ENCODE measurements around the gene GPC3. TPM values are rescaled to one million over a fixed set of nuclear protein-coding genes. Genes with fewer than 3 reads are reported as not detected.

GPC3 gene
- total and polyA plus RNA-seq, 2 donors (not counting 3 experiments of a cell fraction or from before 2014, with no cell fraction given): not detected

- dilution Hi-C loops (cut with MboI; ENCODE audit: extremely low pct_ligation_motif_present, low sequenced_read_pairs): no loop called here
- intact Hi-C loops (cut with micrococcal nuclease): no loop called here
- TF ChIP-seq POLR2A (IDR thresholded peaks at IDR 0.05; ENCODE audit: low read depth, low read length): no peak
- no peak for TF ChIP-seq JUN (IDR thresholded peaks at IDR 0.05; ENCODE audit: borderline replicate concordance, insufficient read depth, insufficient read length, low read depth)
- no peak for TF ChIP-seq GATA2 (IDR thresholded peaks at IDR 0.05; ENCODE audit: insufficient read depth, insufficient read length, low read depth, low read length)
- no peak for TF ChIP-seq EZH2 (IDR thresholded peaks at IDR 0.05; ENCODE audit: borderline replicate concordance, low read depth, low read length, severe bottlenecking)
- no peak for TF ChIP-seq CTCF (IDR thresholded peaks at IDR 0.05; ENCODE audit: extremely low read depth in 1 of 2, insufficient read depth in 1 of 2, low read depth in 1 of 2, low read length in 2 of 2)
- no peak for TF ChIP-seq POLR2AphosphoS5 (IDR thresholded peaks at IDR 0.05; ENCODE audit: insufficient read depth, low read depth, low read length)
- no peak for TF ChIP-seq MAX (IDR thresholded peaks at IDR 0.05; ENCODE audit: insufficient read depth, insufficient read length)
- TF ChIP-seq MYC (IDR thresholded peaks at IDR 0.05; ENCODE audit: low read depth, low read length): no peak
- no peak for TF ChIP-seq FOS (IDR thresholded peaks at IDR 0.05; ENCODE audit: borderline replicate concordance, insufficient read depth, low read length)
- H3K79me2 ChIP-seq (ENCODE audit: control insufficient read depth, insufficient read depth, low read length): no peaks in the 10 kb centered on the region
- H3K9me3 ChIP-seq (replicated peaks; ENCODE audit: control insufficient read depth, insufficient read depth, low read length): no peaks in the 10 kb centered on the region
- H3K36me3 ChIP-seq (ENCODE audit: control insufficient read depth in 2 of 2, extremely low read depth in 1 of 2, insufficient read depth in 2 of 2, low read length in 2 of 2): no peaks in the 10 kb centered on the region
- H4K20me1 ChIP-seq (replicated peaks; ENCODE audit: control insufficient read depth, extremely low read depth, insufficient read depth, low read length): no peaks in the 10 kb centered on the region
- DNase-seq (ENCODE audit: low read depth, low spot score): no peak
- H3K4me2 ChIP-seq (ENCODE audit: insufficient read depth, low read length): no peak overlapping the region
- POLR2A ChIA-PET: no interaction called here
- no TSS peak for BruUV-seq (replicated peaks)
- CTCF ChIA-PET: no interaction called here
- no peaks in the 10 kb centered on the region for H3K27me3 ChIP-seq (ENCODE audit: control insufficient read depth in 2 of 2, insufficient read depth in 2 of 2, low read length in 2 of 2)
- H3K27ac ChIP-seq (ENCODE audit: insufficient read depth, low read depth, low read length): no peak overlapping the region
- FAIRE-seq: no peak
- no peaks in the 10 kb centered on the region for H3K9me1 ChIP-seq (replicated peaks; ENCODE audit: control insufficient read depth, extremely low read depth, insufficient read depth, low read length)
- H2AFZ ChIP-seq (ENCODE audit: low read depth, low read length): no peak overlapping the region
- H3K4me1 ChIP-seq (ENCODE audit: control insufficient read depth, extremely low read depth, insufficient read depth, low read length): no peaks in the 10 kb centered on the region
- no peak overlapping the region for H3K4me3 ChIP-seq (replicated peaks in 1 of 3; ENCODE audit: insufficient read depth in 1 of 3, low read depth in 1 of 3, low read length in 3 of 3)
- no peak overlapping the region for H3K9ac ChIP-seq (replicated peaks; ENCODE audit: extremely low read depth, insufficient read depth, low read length)
These were observed 269.7 kb downstream of the GPC3 start for GRCh38 chrX:133715715-133716114.
